Tibial nerve (tissue), 4 donors: ENCODE data around the gene MFSD2A.

Source experiments
- EP300 ChIP-seq, 2 donors: sonication (generic); formaldehyde crosslinking; IDR thresholded peaks; one replicate each; pipeline ENCODE4 v1.6.1; 2017; ENCODE audit warnings: antibody characterized with exemption in 2 of 2, mild to moderate bottlenecking in 1 of 2
- POLR2A ChIP-seq, 2 donors: fragments of 450-650 bp; IDR thresholded peaks; one replicate each; pipeline ENCODE4 v1.6.1; 2017; ENCODE audit warnings: antibody characterized with exemption in 2 of 2, mild to moderate bottlenecking in 2 of 2, moderate library complexity in 2 of 2
- TF ChIP-seq, protein P1 (sequence below), 5 experiments: fragments of 200-600 bp in 3 of 5; fragments of 450-650 bp in 2 of 5; sonication (generic) in 3 of 5; IDR thresholded peaks; one replicate each; pipeline ENCODE4 v1.5.1; 2016 to 2019; ENCODE audit warnings: antibody characterized with exemption in 5 of 5, mild to moderate bottlenecking in 3 of 5, moderate library complexity in 2 of 5

DNA sequence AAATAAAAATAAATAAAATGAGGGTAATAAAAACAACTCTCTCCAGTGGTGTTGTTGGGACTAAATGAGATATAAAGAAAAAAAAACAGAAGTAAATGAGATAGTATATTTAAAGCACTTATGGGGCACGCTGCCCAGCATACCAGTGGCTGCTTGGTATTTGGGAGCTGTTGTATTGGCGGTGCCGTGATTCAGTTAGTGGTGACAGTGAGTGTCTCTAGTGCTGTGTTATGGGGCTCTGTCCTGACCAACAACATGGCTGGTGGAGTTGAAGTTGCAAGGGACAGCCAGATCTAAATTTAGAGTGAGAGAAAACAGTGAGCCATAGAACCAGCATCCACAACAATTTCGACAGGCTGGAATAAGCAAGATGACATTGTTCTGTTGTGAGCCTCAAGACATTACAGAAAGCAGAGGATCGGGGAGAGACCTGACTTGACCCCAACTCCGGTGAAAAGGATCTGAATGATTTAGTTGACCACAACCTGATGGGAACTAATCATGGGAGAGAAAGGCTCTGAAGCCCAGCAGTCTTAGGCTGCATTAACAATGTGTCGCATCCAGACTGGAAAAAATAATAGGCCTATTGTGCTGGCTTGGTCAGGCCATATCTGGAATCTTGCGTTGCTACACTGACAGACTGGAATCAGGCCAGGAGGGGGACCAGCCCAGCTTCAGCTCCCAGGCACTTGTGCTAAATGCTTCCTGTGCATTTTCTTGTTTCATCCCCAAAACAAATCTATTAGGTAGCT, 2.4 kb upstream of the MFSD2A start:
- no peak for TF ChIP-seq POLR2A (IDR thresholded peaks at IDR 0.05)
- TF ChIP-seq, protein P1, sequence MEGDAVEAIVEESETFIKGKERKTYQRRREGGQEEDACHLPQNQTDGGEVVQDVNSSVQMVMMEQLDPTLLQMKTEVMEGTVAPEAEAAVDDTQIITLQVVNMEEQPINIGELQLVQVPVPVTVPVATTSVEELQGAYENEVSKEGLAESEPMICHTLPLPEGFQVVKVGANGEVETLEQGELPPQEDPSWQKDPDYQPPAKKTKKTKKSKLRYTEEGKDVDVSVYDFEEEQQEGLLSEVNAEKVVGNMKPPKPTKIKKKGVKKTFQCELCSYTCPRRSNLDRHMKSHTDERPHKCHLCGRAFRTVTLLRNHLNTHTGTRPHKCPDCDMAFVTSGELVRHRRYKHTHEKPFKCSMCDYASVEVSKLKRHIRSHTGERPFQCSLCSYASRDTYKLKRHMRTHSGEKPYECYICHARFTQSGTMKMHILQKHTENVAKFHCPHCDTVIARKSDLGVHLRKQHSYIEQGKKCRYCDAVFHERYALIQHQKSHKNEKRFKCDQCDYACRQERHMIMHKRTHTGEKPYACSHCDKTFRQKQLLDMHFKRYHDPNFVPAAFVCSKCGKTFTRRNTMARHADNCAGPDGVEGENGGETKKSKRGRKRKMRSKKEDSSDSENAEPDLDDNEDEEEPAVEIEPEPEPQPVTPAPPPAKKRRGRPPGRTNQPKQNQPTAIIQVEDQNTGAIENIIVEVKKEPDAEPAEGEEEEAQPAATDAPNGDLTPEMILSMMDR (IDR thresholded peaks at IDR 0.05) = no peak
- peak in 1 of 2 donors; percentile 48 for TF ChIP-seq EP300 (IDR thresholded peaks at IDR 0.05)
